Measurements from ENCODE around the gene GPR137. TPM values are rescaled to one million over a fixed set of nuclear protein-coding genes. Genes with fewer than 3 reads are reported as not detected.

GPR137 gene
- total RNA-seq, 1 experiment from 2014 or later: 51.8 TPM

GRCh38 chr11:64261556-64262080 lies 24.0 kb upstream of the GPR137 start (continued):
- no peak for TF ChIP-seq E2F4 (CRISPR knock-in tag; IDR thresholded peaks at IDR 0.05; ENCODE audit: borderline replicate concordance, low read depth)

GRCh38 chr11:64262271-64263002 lies 23.2 kb upstream of the GPR137 start:
- TF ChIP-seq ATF1 (CRISPR knock-in tag; IDR thresholded peaks at IDR 0.05) (no peak), OVOL2 (CRISPR knock-in tag; IDR thresholded peaks at IDR 0.05; ENCODE audit: borderline replicate concordance) (no peak), JUN (CRISPR knock-in tag; IDR thresholded peaks at IDR 0.05) (no peak), ZMAT4 (CRISPR knock-in tag; IDR thresholded peaks at IDR 0.05) (no peak), ELF4 (CRISPR knock-in tag; IDR thresholded peaks at IDR 0.05; ENCODE audit: low read depth) (no peak), SMAD4 (CRISPR knock-in tag; IDR thresholded peaks at IDR 0.05) (no peak), NR1H2 (CRISPR knock-in tag; IDR thresholded peaks at IDR 0.05) (no peak), ZNF232 (CRISPR knock-in tag; IDR thresholded peaks at IDR 0.05) (no peak), E2F5 (CRISPR knock-in tag; IDR thresholded peaks at IDR 0.05) (no peak), ZNF281 (CRISPR knock-in tag; IDR thresholded peaks at IDR 0.05) (no peak), AR (CRISPR knock-in tag; IDR thresholded peaks at IDR 0.05) (no peak), RORB (CRISPR knock-in tag; IDR thresholded peaks at IDR 0.05) (no peak), CREB1 (CRISPR knock-in tag; IDR thresholded peaks at IDR 0.05) (no peak), USF2 (CRISPR knock-in tag; IDR thresholded peaks at IDR 0.05) (no peak)
- Mint-ChIP-seq H3K4me1 (no peaks in the 10 kb centered on the region; the same call in 1 of the 2 replicates), H3K9me3 (no peaks in the 10 kb centered on the region), H3K27ac (no peak overlapping the region), H3K27me3 (ENCODE audit: low read depth) (no peaks in the 10 kb centered on the region), H3K4me3 (no peak overlapping the region), H3K36me3 (peaks cover 45% of the 10 kb centered on the region)
- POLR2A ChIA-PET: interaction anchor here (1.0 to 1.4 kb wide), 2 partner anchors 16 to 21 kb away, joined by 3 to 4 read pairs; no protein-coding TSS in a partner anchor
- DNase-seq (ENCODE audit: low spot score) (no peak), ATAC-seq (no peak)
- CTCF ChIA-PET: interaction anchor here (1.2 to 4.5 kb wide), 5 partner anchors 12 to 80 kb away, joined by 3 to 65 read pairs (median 9); partner anchors contain the start of gene PLCB3
